ENCODE results near the gene PDIA3. TPM values are rescaled to one million over a fixed set of nuclear protein-coding genes. Genes with fewer than 3 reads are reported as not detected.
A peak's percentile ranks its signal among the peaks of the same experiment; 100 is the strongest.
"Not testable (repeated sequence)": the region's sequence is repeated elsewhere in the genome, so short reads cannot be mapped to it uniquely, and the experiment has no call there.

The PDIA3 gene
- total RNA-seq (100 to 1,000 TPM in 2 of 5 donors, 10 to 100 TPM in 3; 16.3 to 227 (median 66.6) TPM), polyA plus RNA-seq (100 to 1,000 TPM in 2 of 3 donors, 10 to 100 TPM in 1; 34.7 to 168 (median 112) TPM)
- long read RNA-seq, donor 1, transcript PDIA3-201 (13 exons, 3,727 nt), result major isoform, 64 of 168 reads
- long read RNA-seq, donor 1, partial matches to known transcripts, result 102 of 168 reads
- long read RNA-seq, donor 1, other reads (novel, unspliced or antisense), result 0 of 168 reads
- long read RNA-seq, donor 2, transcript PDIA3-201 (13 exons, 3,727 nt), result major isoform, 108 of 194 reads
- long read RNA-seq, donor 2, partial matches to known transcripts, result 78 of 194 reads
- long read RNA-seq, donor 2, other reads (novel, unspliced or antisense), result 7 of 194 reads
- long read RNA-seq, donor 3, transcript PDIA3-201 (13 exons, 3,727 nt), result major isoform, 55 of 165 reads
- long read RNA-seq, donor 3, partial matches to known transcripts, result 108 of 165 reads
- long read RNA-seq, donor 3, other reads (novel, unspliced or antisense), result 0 of 165 reads
- long read RNA-seq, donor 4, transcript PDIA3-201 (13 exons, 3,727 nt), result major isoform, 13 of 18 reads
- long read RNA-seq, donor 4, partial matches to known transcripts, result 5 of 18 reads
- long read RNA-seq, donor 4, other reads (novel, unspliced or antisense), result 0 of 18 reads
- long read RNA-seq, donor 5, transcript PDIA3-201 (13 exons, 3,727 nt), result major isoform, 100 of 284 reads
- long read RNA-seq, donor 5, partial matches to known transcripts, result 180 of 284 reads
- long read RNA-seq, donor 5, other reads (novel, unspliced or antisense), result 0 of 284 reads
- long read RNA-seq, donor 6, transcript PDIA3-201 (13 exons, 3,727 nt), result major isoform, 247 of 600 reads
- long read RNA-seq, donor 6, transcript PDIA3-206 (2 exons, 739 nt), result minor isoform, 5 of 600 reads
- long read RNA-seq, donor 6, partial matches to known transcripts, result 328 of 600 reads
- long read RNA-seq, donor 6, other reads (novel, unspliced or antisense), result 20 of 600 reads
- long read RNA-seq, donor 7, transcript PDIA3-201 (13 exons, 3,727 nt), result major isoform, 106 of 253 reads
- long read RNA-seq, donor 7, partial matches to known transcripts, result 137 of 253 reads
- long read RNA-seq, donor 7, other reads (novel, unspliced or antisense), result 6 of 253 reads
- long read RNA-seq, donor 8, transcript PDIA3-201 (13 exons, 3,727 nt), result major isoform, 86 of 284 reads
- long read RNA-seq, donor 8, partial matches to known transcripts, result 194 of 284 reads
- long read RNA-seq, donor 8, other reads (novel, unspliced or antisense), result 0 of 284 reads
- long read RNA-seq, donor 9, transcript PDIA3-201 (13 exons, 3,727 nt), result major isoform, 79 of 298 reads
- long read RNA-seq, donor 9, partial matches to known transcripts, result 215 of 298 reads
- long read RNA-seq, donor 9, other reads (novel, unspliced or antisense), result 0 of 298 reads
- long read RNA-seq, donor 10, transcript PDIA3-201 (13 exons, 3,727 nt), result major isoform, 46 of 86 reads
- long read RNA-seq, donor 10, partial matches to known transcripts, result 38 of 86 reads
- long read RNA-seq, donor 10, other reads (novel, unspliced or antisense), result 0 of 86 reads

DNA sequence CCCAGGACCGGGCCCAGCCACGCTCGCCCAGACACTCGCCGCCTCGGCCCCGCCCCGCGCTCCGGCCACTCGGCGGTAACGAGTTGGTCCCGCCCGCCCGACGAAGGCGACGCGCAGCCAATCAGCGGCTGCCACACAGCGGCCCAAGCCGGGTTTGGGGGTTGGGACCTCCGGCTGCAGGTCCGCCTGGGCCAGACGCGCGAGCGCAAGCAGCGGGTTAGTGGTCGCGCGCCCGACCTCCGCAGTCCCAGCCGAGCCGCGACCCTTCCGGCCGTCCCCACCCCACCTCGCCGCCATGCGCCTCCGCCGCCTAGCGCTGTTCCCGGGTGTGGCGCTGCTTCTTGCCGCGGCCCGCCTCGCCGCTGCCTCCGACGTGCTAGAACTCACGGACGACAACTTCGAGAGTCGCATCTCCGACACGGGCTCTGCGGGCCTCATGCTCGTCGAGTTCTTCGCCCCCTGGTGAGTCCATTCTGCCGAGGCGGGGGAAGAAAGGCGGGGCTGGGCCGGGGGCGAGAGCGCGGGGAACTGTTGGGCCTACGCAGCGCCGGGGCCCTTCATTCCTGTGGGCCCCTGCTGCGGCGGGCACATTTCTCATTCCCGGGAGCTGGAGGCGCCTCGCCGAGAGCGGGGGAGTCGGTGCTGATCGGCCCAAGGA lies at the start of gene PDIA3:
TSS of gene PDIA3 (plus strand) at position 194 of the 658 bp plus-strand sequence. CDS start at position 296, 102 bp downstream.
- WGBS, 5 donors, result 0 to 1% (median 0%) methylated on average over 21 to 84 of the region's 84 CpGs
- intact Hi-C loops (cut with DNase I; ENCODE audit: low total_unique reads), result not testable (repeated sequence)
- DNase-seq, result peak; percentile 94 to 98

DNA sequence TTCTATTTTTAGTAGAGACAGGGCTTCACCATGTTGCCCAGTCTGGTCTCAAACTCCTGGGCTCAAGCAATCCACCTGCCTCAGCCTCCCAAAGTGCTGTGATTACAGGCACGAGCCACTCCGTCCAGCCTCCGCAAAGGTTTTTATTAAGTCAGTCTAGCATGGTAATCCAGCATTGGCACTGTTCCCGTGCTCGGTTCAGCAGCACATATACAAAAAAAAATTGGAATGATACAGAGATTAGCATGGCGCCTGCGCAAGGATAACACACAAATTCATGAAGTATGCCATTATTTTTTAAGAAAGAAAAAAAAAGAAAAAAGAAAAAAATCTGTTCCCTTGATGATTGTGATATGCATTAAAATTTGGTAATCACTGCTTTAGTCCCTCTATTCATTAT lies 44.1 kb upstream of the PDIA3 start:
- Histone ChIP-seq H3K4me1 (no peaks in the 10 kb centered on the region), H3K36me3 (no peaks in the 10 kb centered on the region), H3K27me3 (no peaks in the 10 kb centered on the region), H3K4me3 (no peak overlapping the region), H3K9me3 (no peaks in the 10 kb centered on the region), H3K27ac (no peak overlapping the region)
- intact Hi-C loops (cut with DNase I; ENCODE audit: low total_unique reads), result no loop called here
- WGBS, 5 donors, result 76 to 82% (median 81%) methylated on average over 7 of the region's 7 CpGs
- DNase-seq, result peak in 1 of 2 donors; percentile 2
- TF ChIP-seq CTCF (IDR thresholded peaks at IDR 0.05), result no peak
- TF ChIP-seq POLR2AphosphoS5 (IDR thresholded peaks at IDR 0.05), result no peak
- no peak for TF ChIP-seq EP300 (IDR thresholded peaks at IDR 0.05)
- TF ChIP-seq POLR2A (IDR thresholded peaks at IDR 0.05), result no peak

More for the DNA sequence above, at the start of gene PDIA3:
- H3K4me1 ChIP-seq, result peaks cover 31 to 46% (median 42%) of the 10 kb centered on the region in 4 donors
- TF ChIP-seq POLR2AphosphoS5 (IDR thresholded peaks at IDR 0.05), result peak; percentile 87 to 97 (median 97)
- TF ChIP-seq POLR2A (IDR thresholded peaks at IDR 0.05), result peak in 1 of 4 donors; percentile 57
- not testable (repeated sequence) for H3K27me3 ChIP-seq, H3K36me3 ChIP-seq, H3K9me3 ChIP-seq
- peak within 1 kb of the TSS; percentile 93 to 98 (median 97) for H3K27ac ChIP-seq
- peak within 1 kb of the TSS; percentile 55 to 82 (median 74) for H3K4me3 ChIP-seq

DNA sequence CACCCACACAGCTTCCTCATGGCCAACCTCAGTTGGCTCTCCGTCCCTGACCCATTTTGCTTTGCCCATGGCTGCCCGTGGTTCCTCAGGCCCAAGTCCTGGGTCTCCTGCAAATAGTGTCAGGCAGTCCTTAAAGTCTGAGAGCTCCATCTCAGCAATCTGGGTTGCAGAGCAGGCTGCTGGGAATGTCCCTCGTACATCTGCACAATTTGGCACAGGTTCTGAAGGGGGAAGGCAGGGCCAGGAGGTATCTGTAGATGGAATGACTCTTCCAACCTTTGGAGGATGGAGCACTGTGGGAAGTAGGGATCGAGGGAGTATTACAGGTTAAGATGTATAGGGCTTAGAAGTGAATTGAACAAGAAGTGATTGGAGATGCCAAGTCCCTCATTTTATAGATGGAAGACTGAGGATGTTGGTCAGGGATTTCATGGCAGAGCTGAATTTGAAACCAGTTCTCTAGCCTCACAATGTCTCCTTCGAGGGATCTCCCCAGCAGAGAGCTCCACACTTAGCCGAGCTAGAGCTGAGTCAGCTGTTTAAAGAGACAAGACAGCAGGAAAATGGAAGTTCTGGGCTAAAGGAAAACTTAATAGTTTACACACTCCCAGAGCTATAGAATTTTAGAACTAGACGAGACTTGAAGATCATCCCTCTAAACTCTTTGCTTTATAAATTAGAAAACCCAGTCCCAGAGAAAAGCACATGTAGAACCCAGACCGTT lies 43.4 kb upstream of the PDIA3 start:
- H3K27me3 ChIP-seq, result no peaks in the 10 kb centered on the region
- no peaks in the 10 kb centered on the region for H3K36me3 ChIP-seq
- no peaks in the 10 kb centered on the region for H3K4me1 ChIP-seq
- 68 to 80% (median 73%) methylated on average over 8 of the region's 8 CpGs for WGBS, 5 donors
- DNase-seq, result no peak
- H3K27ac ChIP-seq, result no peak overlapping the region
- H3K9me3 ChIP-seq, result no peaks in the 10 kb centered on the region
- TF ChIP-seq POLR2A (IDR thresholded peaks at IDR 0.05), result no peak
- no peak for TF ChIP-seq CTCF (IDR thresholded peaks at IDR 0.05)
- no peak for TF ChIP-seq EP300 (IDR thresholded peaks at IDR 0.05)
- TF ChIP-seq POLR2AphosphoS5 (IDR thresholded peaks at IDR 0.05), result no peak
- no peak overlapping the region for H3K4me3 ChIP-seq
- intact Hi-C loops (cut with DNase I; ENCODE audit: low total_unique reads), result no loop called here

- H3K9me3 ChIP-seq; H3K4me1 ChIP-seq; DNase-seq; H3K4me3 ChIP-seq; H3K27ac ChIP-seq; H3K27me3 ChIP-seq; intact Hi-C loops (cut with DNase I; ENCODE audit: low total_unique reads); H3K36me3 ChIP-seq: not testable (repeated sequence)
- WGBS, 5 donors, result 80 to 100% (median 94%) methylated on average over 1 to 2 of the region's 12 CpGs; no CpG with 5 or more reads in 1 of the 5 donors
These were observed 35.7 kb upstream of the PDIA3 start for GRCh38 chr15:43710431-43711131.
